H1 (cell line): ENCODE measurements around the gene NTRK1. TPM values are rescaled to one million over a fixed set of nuclear protein-coding genes. Genes with fewer than 3 reads are reported as not detected.

Source experiments
- CEBPB ChIP-seq: IDR thresholded peaks from 2 replicates; pipeline ENCODE4 v1.6.1; 2012; ENCODE audit warnings: low read depth, low read length
- CHD1 ChIP-seq: IDR thresholded peaks from 2 replicates; pipeline ENCODE4 v1.6.1; 2012; ENCODE audit warnings: low read depth, low read length, improper control_type of control experiment
- CTBP2 ChIP-seq: IDR thresholded peaks from 2 replicates; pipeline ENCODE4 v1.7.0; 2011; ENCODE audit warnings: borderline replicate concordance, mild to moderate bottlenecking, moderate library complexity, mixed read lengths, low read length; ENCODE audit not compliant: insufficient read depth, insufficient read length
- CTCF ChIP-seq, 3 experiments: IDR thresholded peaks; 1 replicate in 2 of 3; 2 replicates in 1 of 3; pipeline versions ENCODE4 v1.5.1 to v1.6.1; 2011; ENCODE audit warnings: low read length in 3 of 3, mild to moderate bottlenecking in 3 of 3, inconsistent platforms in 2 of 3, low read depth in 1 of 3, moderate library complexity in 1 of 3; ENCODE audit not compliant: insufficient read depth in 1 of 3; ENCODE audit errors: control extremely low read depth in 1 of 3
- EZH2 ChIP-seq: fragments of 200-600 bp; sonication (generic); IDR thresholded peaks from 2 replicates; pipeline ENCODE4 v1.7.1; 2012; ENCODE audit warnings: low read depth, mild to moderate bottlenecking, moderate library complexity, low read length, inconsistent platforms; ENCODE audit not compliant: severe bottlenecking
- HDAC6 ChIP-seq: IDR thresholded peaks from one replicate; pipeline ENCODE4 v1.7.1; 2012; ENCODE audit warnings: low read depth, mild to moderate bottlenecking, inconsistent platforms, low read length, moderate library complexity
- RNF2 ChIP-seq: fragments of 200-900, 300-1000 bp; sonication (generic); IDR thresholded peaks from 2 replicates; pipeline ENCODE4 v1.7.1; 2016; ENCODE audit warnings: borderline replicate concordance, low read depth, mild to moderate bottlenecking, antibody characterized with exemption, low read length; ENCODE audit not compliant: poor library complexity, severe bottlenecking; ENCODE audit errors: missing control alignments
- SP4 ChIP-seq: IDR thresholded peaks from 2 replicates; pipeline ENCODE4 v1.6.1; 2012; ENCODE audit warnings: low read length, inconsistent platforms
- polyA plus RNA-seq, 7 experiments: library from polyadenylated mRNA; depleted of rRNA in 3 of 7; stranded (reverse) in 5 of 7; unstranded in 2 of 7; fragments of >200 nt in 5 of 7; fragments of 200-250 nt in 2 of 7; gene quantifications; 1 replicate in 5 of 7; 2 replicates in 1 of 7; 4 replicates in 1 of 7; pipeline versions ENCODE4 v1.2.1 to v1.2.3, GENCODE V29; 2011 to 2013; ENCODE audit warnings: missing spikeins in 2 of 7, mixed read lengths in 2 of 7
- total RNA-seq: library from RNA; stranded (reverse); fragmentation: NEBNext Ultra II Directional; extraction: Animal tissue kit (Norgen Biotek cat#: 25700); gene quantifications from 2 replicates; pipeline ENCODE4 v1.2.1, GENCODE V29; 2021
- TF ChIP-seq, protein P1 (sequence below): fragments of 300-600 bp; sonication (generic); IDR thresholded peaks from 2 replicates; pipeline ENCODE4 v1.7.1; 2012; ENCODE audit warnings: low read length, moderate library complexity, mild to moderate bottlenecking, inconsistent platforms; ENCODE audit not compliant: insufficient replicate concordance

NTRK1 gene
- total and polyA plus RNA-seq, 2 of the 8 experiments (the other 6 are each of a cell fraction or from before 2014, with no cell fraction given), result 0.12 to 0.24 TPM

DNA sequence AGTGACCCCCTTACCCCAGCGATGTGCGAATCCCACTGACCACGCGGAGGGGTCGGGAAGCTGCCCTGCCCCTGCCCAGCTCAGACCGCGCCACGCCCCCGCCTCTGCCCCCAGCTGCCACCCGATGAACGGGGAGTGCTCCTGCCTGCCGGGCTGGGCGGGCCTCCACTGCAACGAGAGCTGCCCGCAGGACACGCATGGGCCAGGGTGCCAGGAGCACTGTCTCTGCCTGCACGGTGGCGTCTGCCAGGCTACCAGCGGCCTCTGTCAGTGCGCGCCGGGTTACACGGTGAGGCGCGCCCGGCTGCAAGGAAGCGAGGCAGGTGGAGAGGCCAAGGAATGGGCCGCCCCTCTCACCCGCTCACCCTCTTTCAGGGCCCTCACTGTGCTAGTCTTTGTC, 47.9 kb downstream of the NTRK1 start (continued):
- TF ChIP-seq, protein P1, sequence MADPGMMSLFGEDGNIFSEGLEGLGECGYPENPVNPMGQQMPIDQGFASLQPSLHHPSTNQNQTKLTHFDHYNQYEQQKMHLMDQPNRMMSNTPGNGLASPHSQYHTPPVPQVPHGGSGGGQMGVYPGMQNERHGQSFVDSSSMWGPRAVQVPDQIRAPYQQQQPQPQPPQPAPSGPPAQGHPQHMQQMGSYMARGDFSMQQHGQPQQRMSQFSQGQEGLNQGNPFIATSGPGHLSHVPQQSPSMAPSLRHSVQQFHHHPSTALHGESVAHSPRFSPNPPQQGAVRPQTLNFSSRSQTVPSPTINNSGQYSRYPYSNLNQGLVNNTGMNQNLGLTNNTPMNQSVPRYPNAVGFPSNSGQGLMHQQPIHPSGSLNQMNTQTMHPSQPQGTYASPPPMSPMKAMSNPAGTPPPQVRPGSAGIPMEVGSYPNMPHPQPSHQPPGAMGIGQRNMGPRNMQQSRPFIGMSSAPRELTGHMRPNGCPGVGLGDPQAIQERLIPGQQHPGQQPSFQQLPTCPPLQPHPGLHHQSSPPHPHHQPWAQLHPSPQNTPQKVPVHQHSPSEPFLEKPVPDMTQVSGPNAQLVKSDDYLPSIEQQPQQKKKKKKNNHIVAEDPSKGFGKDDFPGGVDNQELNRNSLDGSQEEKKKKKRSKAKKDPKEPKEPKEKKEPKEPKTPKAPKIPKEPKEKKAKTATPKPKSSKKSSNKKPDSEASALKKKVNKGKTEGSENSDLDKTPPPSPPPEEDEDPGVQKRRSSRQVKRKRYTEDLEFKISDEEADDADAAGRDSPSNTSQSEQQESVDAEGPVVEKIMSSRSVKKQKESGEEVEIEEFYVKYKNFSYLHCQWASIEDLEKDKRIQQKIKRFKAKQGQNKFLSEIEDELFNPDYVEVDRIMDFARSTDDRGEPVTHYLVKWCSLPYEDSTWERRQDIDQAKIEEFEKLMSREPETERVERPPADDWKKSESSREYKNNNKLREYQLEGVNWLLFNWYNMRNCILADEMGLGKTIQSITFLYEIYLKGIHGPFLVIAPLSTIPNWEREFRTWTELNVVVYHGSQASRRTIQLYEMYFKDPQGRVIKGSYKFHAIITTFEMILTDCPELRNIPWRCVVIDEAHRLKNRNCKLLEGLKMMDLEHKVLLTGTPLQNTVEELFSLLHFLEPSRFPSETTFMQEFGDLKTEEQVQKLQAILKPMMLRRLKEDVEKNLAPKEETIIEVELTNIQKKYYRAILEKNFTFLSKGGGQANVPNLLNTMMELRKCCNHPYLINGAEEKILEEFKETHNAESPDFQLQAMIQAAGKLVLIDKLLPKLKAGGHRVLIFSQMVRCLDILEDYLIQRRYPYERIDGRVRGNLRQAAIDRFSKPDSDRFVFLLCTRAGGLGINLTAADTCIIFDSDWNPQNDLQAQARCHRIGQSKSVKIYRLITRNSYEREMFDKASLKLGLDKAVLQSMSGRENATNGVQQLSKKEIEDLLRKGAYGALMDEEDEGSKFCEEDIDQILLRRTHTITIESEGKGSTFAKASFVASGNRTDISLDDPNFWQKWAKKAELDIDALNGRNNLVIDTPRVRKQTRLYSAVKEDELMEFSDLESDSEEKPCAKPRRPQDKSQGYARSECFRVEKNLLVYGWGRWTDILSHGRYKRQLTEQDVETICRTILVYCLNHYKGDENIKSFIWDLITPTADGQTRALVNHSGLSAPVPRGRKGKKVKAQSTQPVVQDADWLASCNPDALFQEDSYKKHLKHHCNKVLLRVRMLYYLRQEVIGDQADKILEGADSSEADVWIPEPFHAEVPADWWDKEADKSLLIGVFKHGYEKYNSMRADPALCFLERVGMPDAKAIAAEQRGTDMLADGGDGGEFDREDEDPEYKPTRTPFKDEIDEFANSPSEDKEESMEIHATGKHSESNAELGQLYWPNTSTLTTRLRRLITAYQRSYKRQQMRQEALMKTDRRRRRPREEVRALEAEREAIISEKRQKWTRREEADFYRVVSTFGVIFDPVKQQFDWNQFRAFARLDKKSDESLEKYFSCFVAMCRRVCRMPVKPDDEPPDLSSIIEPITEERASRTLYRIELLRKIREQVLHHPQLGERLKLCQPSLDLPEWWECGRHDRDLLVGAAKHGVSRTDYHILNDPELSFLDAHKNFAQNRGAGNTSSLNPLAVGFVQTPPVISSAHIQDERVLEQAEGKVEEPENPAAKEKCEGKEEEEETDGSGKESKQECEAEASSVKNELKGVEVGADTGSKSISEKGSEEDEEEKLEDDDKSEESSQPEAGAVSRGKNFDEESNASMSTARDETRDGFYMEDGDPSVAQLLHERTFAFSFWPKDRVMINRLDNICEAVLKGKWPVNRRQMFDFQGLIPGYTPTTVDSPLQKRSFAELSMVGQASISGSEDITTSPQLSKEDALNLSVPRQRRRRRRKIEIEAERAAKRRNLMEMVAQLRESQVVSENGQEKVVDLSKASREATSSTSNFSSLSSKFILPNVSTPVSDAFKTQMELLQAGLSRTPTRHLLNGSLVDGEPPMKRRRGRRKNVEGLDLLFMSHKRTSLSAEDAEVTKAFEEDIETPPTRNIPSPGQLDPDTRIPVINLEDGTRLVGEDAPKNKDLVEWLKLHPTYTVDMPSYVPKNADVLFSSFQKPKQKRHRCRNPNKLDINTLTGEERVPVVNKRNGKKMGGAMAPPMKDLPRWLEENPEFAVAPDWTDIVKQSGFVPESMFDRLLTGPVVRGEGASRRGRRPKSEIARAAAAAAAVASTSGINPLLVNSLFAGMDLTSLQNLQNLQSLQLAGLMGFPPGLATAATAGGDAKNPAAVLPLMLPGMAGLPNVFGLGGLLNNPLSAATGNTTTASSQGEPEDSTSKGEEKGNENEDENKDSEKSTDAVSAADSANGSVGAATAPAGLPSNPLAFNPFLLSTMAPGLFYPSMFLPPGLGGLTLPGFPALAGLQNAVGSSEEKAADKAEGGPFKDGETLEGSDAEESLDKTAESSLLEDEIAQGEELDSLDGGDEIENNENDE, result no peak
- TF ChIP-seq EZH2 (no peak), CTCF (IDR thresholded peaks at IDR 0.05; ENCODE audit: control extremely low read depth in 1 of 3, insufficient read depth in 1 of 3, low read depth in 1 of 3, low read length in 3 of 3) (no peak), RNF2 (no peak), SP4 (no peak), HDAC6 (no peak), CHD1 (no peak), CEBPB (no peak), CTBP2 (no peak)
